HepG2 (cell line): ENCODE results near the gene TAF13. TPM values are rescaled to one million over a fixed set of nuclear protein-coding genes. Genes with fewer than 3 reads are reported as not detected.

Experiments
- AHR ChIP-seq: IDR thresholded peaks from 2 replicates; pipeline ENCODE4 v1.6.1; 2018; ENCODE audit warnings: missing genetic modification reagents, missing compliant biosample characterization
- ATF7-NPFF ChIP-seq: sonication (generic); formaldehyde crosslinking; IDR thresholded peaks from 2 replicates; pipeline ENCODE4 v1.8.1; 2023; ENCODE audit warnings: mild to moderate bottlenecking, low read depth, missing genetic modification reagents, moderate library complexity
- CBFB ChIP-seq: sonication (generic); formaldehyde crosslinking; IDR thresholded peaks from 2 replicates; pipeline ENCODE4 v1.4.0; 2020; ENCODE audit warnings: missing genetic modification reagents
- FOXK1 ChIP-seq: sonication (generic); formaldehyde crosslinking; IDR thresholded peaks from 2 replicates; pipeline ENCODE4 v1.4.0; 2020; ENCODE audit warnings: low read depth, missing genetic modification reagents, borderline replicate concordance
- HNF1A ChIP-seq, 2 experiments: sonication (generic) in 1 of 2; formaldehyde crosslinking in 1 of 2; IDR thresholded peaks; 2 replicates each; pipeline versions ENCODE4 v1.4.0 to v1.6.1; 2016 to 2020; ENCODE audit warnings: borderline replicate concordance in 1 of 2, low read depth in 1 of 2, mild to moderate bottlenecking in 1 of 2, missing genetic modification reagents in 1 of 2
- HOXD1 ChIP-seq: sonication (generic); formaldehyde crosslinking; IDR thresholded peaks from 2 replicates; pipeline ENCODE4 v1.5.0; 2020; ENCODE audit warnings: missing genetic modification reagents
- LCORL ChIP-seq, 2 experiments: fragments of 450-650 bp in 1 of 2; sonication (generic) in 1 of 2; formaldehyde crosslinking in 1 of 2; IDR thresholded peaks; 2 replicates each; pipeline versions ENCODE4 v1.5.0 to v1.6.1; 2017 to 2020; ENCODE audit warnings: antibody characterized with exemption in 1 of 2, missing genetic modification reagents in 1 of 2
- MAFK ChIP-seq, 2 experiments: IDR thresholded peaks in 1 of 2; conservative IDR thresholded peaks in 1 of 2; 2 replicates each; pipeline ENCODE4 v1.6.1; 2011; ENCODE audit warnings: improper control_type of control experiment in 2 of 2, low read length in 2 of 2
- NFE2L1 ChIP-seq: sonication (generic); formaldehyde crosslinking; IDR thresholded peaks from 2 replicates; pipeline ENCODE4 v1.4.0; 2020; ENCODE audit warnings: missing genetic modification reagents, mild to moderate bottlenecking, borderline replicate concordance
- PLRG1 ChIP-seq: fragments of 450-650 bp; conservative IDR thresholded peaks from 2 replicates; pipeline ENCODE4 v1.6.1; 2016
- PRMT3 ChIP-seq: sonication (generic); formaldehyde crosslinking; IDR thresholded peaks from 2 replicates; pipeline ENCODE4 v1.8.1; 2022; ENCODE audit warnings: low read depth, mild to moderate bottlenecking, moderate library complexity, missing genetic modification reagents, borderline replicate concordance
- SKIL ChIP-seq: sonication (generic); formaldehyde crosslinking; IDR thresholded peaks from 2 replicates; pipeline ENCODE4 v1.8.0; 2022; ENCODE audit warnings: missing genetic modification reagents, mild to moderate bottlenecking, moderate library complexity, borderline replicate concordance
- SMC3 ChIP-seq: IDR thresholded peaks from 2 replicates; pipeline ENCODE4 v1.6.1; 2011; ENCODE audit warnings: low read length, improper control_type of control experiment
- SNAI1 ChIP-seq: sonication (generic); formaldehyde crosslinking; IDR thresholded peaks from 2 replicates; pipeline ENCODE4 v1.5.0; 2020; ENCODE audit warnings: mild to moderate bottlenecking, missing genetic modification reagents, borderline replicate concordance
- STAT5B ChIP-seq: sonication (generic); formaldehyde crosslinking; IDR thresholded peaks from 2 replicates; pipeline ENCODE4 v1.4.0; 2020; ENCODE audit warnings: missing genetic modification reagents
- TOPORS ChIP-seq: sonication (generic); formaldehyde crosslinking; IDR thresholded peaks from 2 replicates; pipeline ENCODE4 v1.8.0; 2023; ENCODE audit warnings: mild to moderate bottlenecking, missing genetic modification reagents
- YY1 ChIP-seq: IDR thresholded peaks from 2 replicates; pipeline ENCODE4 v1.6.1; 2011; ENCODE audit warnings: low read length, low read depth, moderate library complexity, mild to moderate bottlenecking; ENCODE audit not compliant: insufficient read depth, insufficient replicate concordance
- ZBTB1 ChIP-seq: sonication (generic); formaldehyde crosslinking; IDR thresholded peaks from 2 replicates; pipeline ENCODE4 v1.4.0; 2020; ENCODE audit warnings: missing genetic modification reagents, borderline replicate concordance
- ZBTB42 ChIP-seq: sonication (generic); formaldehyde crosslinking; IDR thresholded peaks from 2 replicates; pipeline ENCODE4 v1.5.0; 2020; ENCODE audit warnings: mild to moderate bottlenecking, missing genetic modification reagents
- ZNF367 ChIP-seq: sonication (generic); formaldehyde crosslinking; IDR thresholded peaks from 2 replicates; pipeline ENCODE4 v1.4.0; 2020; ENCODE audit warnings: missing genetic modification reagents, borderline replicate concordance
- ZNF432 ChIP-seq: sonication (generic); formaldehyde crosslinking; IDR thresholded peaks from 2 replicates; pipeline ENCODE4 v1.5.0; 2020; ENCODE audit warnings: missing genetic modification reagents, mild to moderate bottlenecking, borderline replicate concordance
- ZSCAN21 ChIP-seq: sonication (generic); formaldehyde crosslinking; IDR thresholded peaks from 2 replicates; pipeline ENCODE4 v1.8.0; 2022; ENCODE audit warnings: mild to moderate bottlenecking, missing genetic modification reagents, moderate library complexity, borderline replicate concordance
- ZSCAN30 ChIP-seq: sonication (generic); formaldehyde crosslinking; IDR thresholded peaks from 2 replicates; pipeline ENCODE4 v1.5.0; 2020; ENCODE audit warnings: mild to moderate bottlenecking, missing genetic modification reagents
- polyA plus RNA-seq, 8 experiments: library from polyadenylated mRNA; depleted of rRNA in 3 of 8; stranded (reverse) in 7 of 8; unstranded in 1 of 8; fragments of >200 nt; fragmentation: Illumina TruSeq in 4 of 8; extraction: Trizol in 4 of 8; gene quantifications; 2 replicates each; pipeline versions ENCODE4 v1.2.1 to v1.2.3, GENCODE V29; 2011 to 2016; ENCODE audit warnings: low read depth in 4 of 8, missing spikeins in 1 of 8, mixed read lengths in 1 of 8; ENCODE audit not compliant: insufficient read depth in 1 of 8
- total RNA-seq, 5 experiments: library from RNA; depleted of rRNA; stranded (reverse); fragments of >200 nt; fragmentation: Illumina TruSeq; extraction: Trizol; gene quantifications; 2 replicates each; pipeline ENCODE4 v1.2.3, GENCODE V29; 2016; ENCODE audit warnings: low read depth in 1 of 5

TAF13 gene
- total and polyA plus RNA-seq, 2 of the 13 experiments (the other 11 are each of a cell fraction or from before 2014, with no cell fraction given), result 11.5 to 36.3 TPM

- TF ChIP-seq ZBTB1 (CRISPR knock-in tag) (no peak), ZNF367 (CRISPR knock-in tag) (no peak), SKIL (no peak), FOXK1 (CRISPR knock-in tag) (peak; percentile 99), SNAI1 (CRISPR knock-in tag) (no peak), AHR (0 out of 2 replicates have a peak, but pooled peaks have one; percentile 67), ZSCAN21 (CRISPR knock-in tag) (peak; percentile 61; the same call in 1 of the 2 replicates), CBFB (CRISPR knock-in tag) (peak; percentile 41; the same call in 1 of the 2 replicates), YY1 (peak; percentile 89), MAFK (conservative IDR thresholded peaks at IDR 0.05 in 1 of 2, IDR thresholded peaks at IDR 0.05 in 1 of 2; ENCODE audit: low read length in 2 of 2) (peak; percentile 24 to 63; a peak in 2 of 4 replicates), ATF7-NPFF (CRISPR knock-in tag) (no peak; the same call in 1 of the 2 replicates), ZSCAN30 (CRISPR knock-in tag) (peak; percentile 81), ZNF432 (no peak), LCORL (IDR thresholded peaks at IDR 0.05) (no peak), LCORL (CRISPR knock-in tag; IDR thresholded peaks at IDR 0.05) (no peak), PLRG1 (no peak), PRMT3 (CRISPR knock-in tag) (peak; percentile 32; the same call in 1 of the 2 replicates), ZBTB42 (CRISPR knock-in tag) (no peak), HNF1A (IDR thresholded peaks at IDR 0.05; ENCODE audit: low read depth) (peak; percentile 36; the same call in 1 of the 2 replicates), HNF1A (CRISPR knock-in tag; IDR thresholded peaks at IDR 0.05; ENCODE audit: borderline replicate concordance) (peak; percentile 73), STAT5B (CRISPR knock-in tag) (peak; percentile 81; the same call in 1 of the 2 replicates), SMC3 (no peak), TOPORS (CRISPR knock-in tag) (peak; percentile 91), HOXD1 (CRISPR knock-in tag) (peak; percentile 83; the same call in 1 of the 2 replicates), NFE2L1 (CRISPR knock-in tag) (no peak)
Measured at GRCh38 chr1:109090196-109091077, 14.6 kb upstream of the TAF13 start, which contains the start of gene TMEM167B (continued).
